ENCODE measurements around the gene PRR29. TPM values are rescaled to one million over a fixed set of nuclear protein-coding genes. Genes with fewer than 3 reads are reported as not detected.

Gene PRR29
- polyA plus RNA-seq, 3 donors = 0.09 to 1.1 (median 0.45) TPM

Other genes starting within 250 kb of the PRR29 start
- gene CCDC47, start 224.8 kb upstream of the PRR29 start, polyA plus RNA-seq = 10 to 100 TPM; 24.0 to 67.4 (median 35.6) TPM
- gene DDX42, start 224.2 kb upstream of the PRR29 start, polyA plus RNA-seq = 10 to 100 TPM; 63.1 to 93.2 (median 71.4) TPM
- gene PSMC5, start 170.9 kb upstream of the PRR29 start, polyA plus RNA-seq = 100 to 1,000 TPM in 2 of 3 donors, 10 to 100 TPM in 1; 78.4 to 204 (median 141) TPM
- gene FTSJ3, start 170.7 kb upstream of the PRR29 start, polyA plus RNA-seq = 10 to 100 TPM; 14.5 to 21.9 (median 21.3) TPM
- gene SMARCD2, start 155.7 kb upstream of the PRR29 start, polyA plus RNA-seq = 10 to 100 TPM; 60.3 to 91.2 (median 62.3) TPM
- not detected for gene CSH2, start 124.7 kb upstream of the PRR29 start, polyA plus RNA-seq
- gene GH2, start 116.4 kb upstream of the PRR29 start, polyA plus RNA-seq = not detected
- gene CSH1, start 101.8 kb upstream of the PRR29 start, polyA plus RNA-seq = not detected
- gene CSHL1, start 87.1 kb upstream of the PRR29 start, polyA plus RNA-seq = not detected
- gene GH1, start 79.5 kb upstream of the PRR29 start, polyA plus RNA-seq = not detected
- gene CD79B, start 66.0 kb upstream of the PRR29 start, polyA plus RNA-seq = 1 to 10 TPM; 2.7 to 6.3 (median 5.2) TPM
- 10 to 100 TPM in 2 of 3 donors, 1 to 10 TPM in 1; 1.8 to 25.6 (median 11.1) TPM for gene SCN4A, start 25.4 kb upstream of the PRR29 start, polyA plus RNA-seq
- gene ICAM2, start 22.3 kb downstream of the PRR29 start, polyA plus RNA-seq = 10 to 100 TPM; 13.0 to 87.0 (median 63.9) TPM
- gene ERN1, start 131.8 kb downstream of the PRR29 start, polyA plus RNA-seq = 10 to 100 TPM in 1 of 3 donors, 1 to 10 TPM in 2; 2.0 to 26.5 (median 9.3) TPM

All from adipose tissue (tissue), 3 donors.